ENCODE results near the gene TEX9.

- TF ChIP-seq CTCF (IDR thresholded peaks at IDR 0.05) (no peak), POLR2AphosphoS5 (IDR thresholded peaks at IDR 0.05) (no peak)
Observed at GRCh38 chr15:56459096-56459495, 93.9 kb downstream of the TEX9 start.
